Transverse colon (tissue), 4 donors: ENCODE data around the gene BCOR. TPM values are rescaled to one million over a fixed set of nuclear protein-coding genes. Genes with fewer than 3 reads are reported as not detected.

Source experiments
- DNase-seq: peaks from one replicate; pipeline ENCODE4 v3.0.0-alpha.2; 2019
- H3K27ac ChIP-seq, 4 donors: fragments of 200-600 bp; sonication (generic); 2 replicates each; pipeline ENCODE4 v1.5.1; 2016 to 2018; ENCODE audit warnings: inconsistent platforms in 4 of 4
- H3K27me3 ChIP-seq: fragments of 200-600 bp; sonication (generic); 2 replicates; pipeline ENCODE4 v1.5.1; 2017; ENCODE audit warnings: inconsistent platforms
- H3K36me3 ChIP-seq, 4 donors: fragments of 200-600 bp; sonication (generic); 2 replicates each; pipeline ENCODE4 v1.5.1; 2017 to 2019; ENCODE audit warnings: inconsistent platforms in 4 of 4
- H3K4me1 ChIP-seq, 4 donors: fragments of 200-600 bp; sonication (generic); 2 replicates each; pipeline ENCODE4 v1.5.1; 2017 to 2020; ENCODE audit warnings: inconsistent platforms in 4 of 4
- H3K4me3 ChIP-seq, 4 donors: fragments of 200-600 bp; sonication (generic); 1 replicate in 1 of 4; 2 replicates in 3 of 4; pipeline versions ENCODE4 v1.5.1 to v1.6.1; 2017 to 2019; ENCODE audit warnings: inconsistent platforms in 4 of 4
- H3K9me3 ChIP-seq, 2 donors: fragments of 200-600 bp; sonication (generic); 2 replicates each; pipeline ENCODE4 v1.5.1; 2017 to 2019; ENCODE audit warnings: inconsistent platforms in 2 of 2
- EP300 ChIP-seq: sonication (generic); formaldehyde crosslinking; IDR thresholded peaks from one replicate; pipeline ENCODE4 v1.6.1; 2017; ENCODE audit warnings: antibody characterized with exemption, low read depth
- POLR2A ChIP-seq: fragments of 450-650 bp; IDR thresholded peaks from one replicate; pipeline ENCODE4 v1.6.1; 2016; ENCODE audit warnings: antibody characterized with exemption, mild to moderate bottlenecking, moderate library complexity
- POLR2AphosphoS5 ChIP-seq, 3 donors: sonication (generic); formaldehyde crosslinking; IDR thresholded peaks; one replicate each; pipeline ENCODE4 v1.6.1; 2016; ENCODE audit warnings: antibody characterized with exemption in 3 of 3
- WGBS, 2 donors: methylation state at CpG; one replicate each; pipeline ENCODE4 v1.1.5; 2018; ENCODE audit warnings: low coverage in 1 of 2; 5-methylcytosine and 5-hydroxymethylcytosine counted together
- in situ Hi-C, 4 donors: fragments of 200-750 bp; cut with MboI; loops; one replicate each; pipeline versions ENCODE4 v1.15.0 to v1.15.1; 2017; ENCODE audit warnings: low sequenced_read_pairs in 3 of 4, low pct_ligation_motif_present in 1 of 4, low pct_unique_long_range_greater_than_20kb in 1 of 4
- intact Hi-C: fragments of 100-400 bp; cut with DNase I; formaldehyde crosslinking; loops from one replicate; pipeline ENCODE4 v1.15.1; 2023; ENCODE audit warnings: low total_unique reads
- total RNA-seq, 4 donors: library from RNA; depleted of rRNA; stranded (reverse); fragments of >200 nt; gene quantifications; one replicate each; pipeline ENCODE4 v1.1.0, GENCODE V29; 2016
- TF ChIP-seq, protein P1 (sequence below), 5 experiments: fragments of 200-600 bp in 3 of 5; fragments of 450-650 bp in 2 of 5; sonication (generic) in 3 of 5; IDR thresholded peaks; 1 replicate in 2 of 5; 2 replicates in 3 of 5; pipeline ENCODE4 v1.5.1; 2016 to 2017; ENCODE audit warnings: antibody characterized with exemption in 5 of 5, inconsistent platforms in 3 of 5, mild to moderate bottlenecking in 2 of 5, moderate library complexity in 1 of 5

Gene BCOR
- total RNA-seq, 4 donors from 2014 or later, result 17.9 to 27.8 (median 20.4) TPM

DNA sequence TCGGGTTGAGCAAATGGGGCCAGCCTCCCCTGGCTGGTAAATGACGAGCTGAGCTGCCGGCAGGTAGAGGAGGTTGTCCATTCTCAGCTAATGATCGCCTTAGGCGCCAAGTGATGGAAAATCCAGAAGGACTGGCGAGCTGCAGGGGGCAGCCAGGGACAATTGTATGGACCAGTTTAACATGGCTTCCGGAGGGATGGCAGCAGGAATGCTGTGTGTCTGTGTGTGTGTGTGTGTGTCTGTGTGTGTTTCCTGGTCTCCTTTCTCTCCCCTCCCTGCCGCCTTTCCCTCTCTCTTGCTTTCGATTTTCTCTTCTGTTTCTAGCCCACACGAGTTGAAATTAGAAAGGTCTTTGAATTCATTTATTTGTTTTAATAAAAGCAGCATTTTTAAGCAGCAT lies 45.2 kb upstream of the BCOR start:
- H3K9me3 ChIP-seq, result no peaks in the 10 kb centered on the region
- no peak overlapping the region for H3K27ac ChIP-seq
- peaks cover 0 to 30% (median 22%) of the 10 kb centered on the region in 4 donors for H3K4me1 ChIP-seq
- TF ChIP-seq EP300, result no peak
- TF ChIP-seq, protein P1, sequence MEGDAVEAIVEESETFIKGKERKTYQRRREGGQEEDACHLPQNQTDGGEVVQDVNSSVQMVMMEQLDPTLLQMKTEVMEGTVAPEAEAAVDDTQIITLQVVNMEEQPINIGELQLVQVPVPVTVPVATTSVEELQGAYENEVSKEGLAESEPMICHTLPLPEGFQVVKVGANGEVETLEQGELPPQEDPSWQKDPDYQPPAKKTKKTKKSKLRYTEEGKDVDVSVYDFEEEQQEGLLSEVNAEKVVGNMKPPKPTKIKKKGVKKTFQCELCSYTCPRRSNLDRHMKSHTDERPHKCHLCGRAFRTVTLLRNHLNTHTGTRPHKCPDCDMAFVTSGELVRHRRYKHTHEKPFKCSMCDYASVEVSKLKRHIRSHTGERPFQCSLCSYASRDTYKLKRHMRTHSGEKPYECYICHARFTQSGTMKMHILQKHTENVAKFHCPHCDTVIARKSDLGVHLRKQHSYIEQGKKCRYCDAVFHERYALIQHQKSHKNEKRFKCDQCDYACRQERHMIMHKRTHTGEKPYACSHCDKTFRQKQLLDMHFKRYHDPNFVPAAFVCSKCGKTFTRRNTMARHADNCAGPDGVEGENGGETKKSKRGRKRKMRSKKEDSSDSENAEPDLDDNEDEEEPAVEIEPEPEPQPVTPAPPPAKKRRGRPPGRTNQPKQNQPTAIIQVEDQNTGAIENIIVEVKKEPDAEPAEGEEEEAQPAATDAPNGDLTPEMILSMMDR (IDR thresholded peaks at IDR 0.05), result no peak
- TF ChIP-seq POLR2AphosphoS5 (IDR thresholded peaks at IDR 0.05), result no peak
- TF ChIP-seq POLR2A, result no peak
- no peak overlapping the region for H3K4me3 ChIP-seq
- H3K36me3 ChIP-seq, result no peaks in the 10 kb centered on the region
- H3K27me3 ChIP-seq, result peaks cover 7% of the 10 kb centered on the region
- DNase-seq, result no peak
- intact Hi-C loops, result no loop called here
- in situ Hi-C loops, result no loop called here
- 59% methylated on average over 10 of the region's 10 CpGs; no CpG with 5 or more reads in 1 of the 2 donors for WGBS, 2 donors

DNA sequence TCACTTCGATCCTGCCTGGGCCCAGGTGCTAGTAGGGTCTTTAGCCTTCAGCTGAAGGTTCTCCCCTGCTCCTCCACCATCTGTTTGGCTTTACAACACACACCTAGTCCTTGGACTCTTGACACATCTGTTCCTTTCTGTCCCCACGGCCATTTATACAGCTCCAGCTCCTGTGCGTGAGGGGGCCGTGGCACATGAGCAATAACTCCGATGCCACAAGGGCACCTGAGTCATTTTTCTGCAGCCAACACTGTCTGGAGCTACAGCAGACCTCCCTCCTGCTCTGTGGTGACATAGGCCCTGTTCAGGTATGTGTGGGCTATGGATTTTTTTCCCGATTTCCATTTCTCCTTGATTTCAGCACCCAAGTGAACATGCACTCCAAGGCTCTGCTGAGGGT lies 44.7 kb upstream of the BCOR start:
- Histone ChIP-seq H3K27me3 (peaks cover 7% of the 10 kb centered on the region), H3K27ac (peak overlapping the region in 1 of 4 donors; percentile 64), H3K4me1 (peaks cover 0 to 30% (median 21%) of the 10 kb centered on the region in 4 donors), H3K36me3 (no peaks in the 10 kb centered on the region), H3K9me3 (no peaks in the 10 kb centered on the region), H3K4me3 (no peak overlapping the region)
- intact Hi-C loops, result no loop called here
- WGBS, 2 donors, result 85 to 100% methylated on average over 1 to 6 of the region's 6 CpGs
- in situ Hi-C loops, result no loop called here
- DNase-seq, result no peak
- no peak for TF ChIP-seq EP300
- TF ChIP-seq, protein P1 (IDR thresholded peaks at IDR 0.05), result no peak

DNA sequence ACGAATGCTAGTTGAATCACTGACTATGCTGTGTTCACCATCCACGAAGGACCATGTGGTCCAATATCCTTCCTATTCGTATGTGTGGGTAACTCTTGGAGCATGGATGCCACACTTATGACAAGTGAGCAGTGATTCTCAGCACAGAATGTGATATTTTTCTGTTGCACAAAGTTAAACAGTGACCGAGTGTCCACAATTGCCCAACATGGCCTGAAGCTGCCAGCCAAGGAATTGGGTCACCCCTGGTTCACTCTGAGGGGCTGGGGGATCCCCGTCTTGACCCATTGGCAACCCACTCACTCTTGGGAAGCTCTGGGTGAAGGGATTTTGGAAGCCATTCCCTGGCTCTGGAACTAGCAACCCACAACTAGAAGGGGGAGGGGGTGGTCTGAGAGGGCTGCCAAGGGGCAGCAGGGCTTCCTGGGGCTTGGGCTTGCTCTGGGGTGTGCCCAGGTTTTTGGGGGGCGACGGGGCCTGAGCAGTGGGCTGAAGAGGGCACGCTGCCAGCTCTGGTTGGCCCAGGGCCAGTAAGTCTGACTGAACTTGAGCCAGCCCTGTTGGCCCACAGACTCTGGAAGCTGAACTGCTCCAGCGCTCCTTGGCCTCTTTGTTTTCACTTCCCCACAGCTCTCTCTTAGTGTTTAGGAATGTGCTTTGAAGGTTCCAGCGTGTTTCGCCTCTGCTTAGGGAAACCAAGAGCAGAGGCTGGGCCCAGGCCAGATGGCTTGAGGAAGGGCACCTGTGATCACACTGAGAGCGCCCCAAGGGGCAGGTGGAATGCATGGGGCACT lies 43.1 kb upstream of the BCOR start:
- Histone ChIP-seq H3K36me3 (no peaks in the 10 kb centered on the region), H3K9me3 (no peaks in the 10 kb centered on the region), H3K4me1 (peaks cover 0 to 20% (median 12%) of the 10 kb centered on the region in 4 donors), H3K27me3 (peaks cover 7% of the 10 kb centered on the region), H3K27ac (peak overlapping the region; percentile 30 to 66 (median 60)), H3K4me3 (no peak overlapping the region)
- 38% methylated on average over 12 of the region's 12 CpGs; no CpG with 5 or more reads in 1 of the 2 donors for WGBS, 2 donors
- TF ChIP-seq POLR2AphosphoS5 (IDR thresholded peaks at IDR 0.05) (no peak), EP300 (no peak), POLR2A (no peak)
- TF ChIP-seq, protein P1 (IDR thresholded peaks at IDR 0.05), result no peak
- intact Hi-C loops, result no loop called here
- in situ Hi-C loops, result no loop called here
- no peak for DNase-seq

DNA sequence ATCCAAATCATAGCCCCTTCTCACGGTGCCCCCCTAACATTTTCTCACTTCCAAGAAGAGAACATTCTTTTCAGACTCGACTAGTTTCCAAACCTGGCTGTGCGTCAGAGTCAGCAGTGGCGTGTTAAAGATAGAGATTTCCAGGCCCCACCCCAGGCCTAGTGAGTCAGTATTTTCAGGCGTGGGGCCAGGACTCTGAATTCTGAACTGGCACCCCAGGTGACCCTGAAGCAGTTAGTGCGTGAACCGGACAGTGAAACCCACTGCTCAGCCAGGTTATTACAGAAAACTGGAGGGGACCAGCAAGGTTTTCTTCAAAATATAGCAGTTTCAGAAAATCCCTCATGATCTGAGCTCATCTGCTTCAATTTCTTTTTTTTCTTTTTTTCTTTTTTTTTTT lies 35.0 kb upstream of the BCOR start:
- TF ChIP-seq POLR2AphosphoS5 (IDR thresholded peaks at IDR 0.05), result peak in 2 of 3 donors; percentile 12 to 16
- TF ChIP-seq, protein P1 (IDR thresholded peaks at IDR 0.05), result no peak
- Histone ChIP-seq H3K36me3 (no peaks in the 10 kb centered on the region), H3K27me3 (no peaks in the 10 kb centered on the region), H3K27ac (peak overlapping the region; percentile 31 to 46 (median 36)), H3K9me3 (no peaks in the 10 kb centered on the region), H3K4me3 (no peak overlapping the region), H3K4me1 (no peaks in the 10 kb centered on the region)
- peak; percentile 60 for DNase-seq
- intact Hi-C loops (no loop called here), in situ Hi-C loops (no loop called here)
- 52% methylated on average over 7 of the region's 7 CpGs; no CpG with 5 or more reads in 1 of the 2 donors for WGBS, 2 donors
